HG02759 (cell line): ENCODE measurements around the gene METTL8.
A peak's percentile ranks its signal among the peaks of the same experiment; 100 is the strongest.

Experiments used
- ATAC-seq: cut with Tn5 transposase; IDR thresholded peaks from one replicate; pipeline ENCODE4 v1.9.1; 2021; ENCODE audit warnings: mild to moderate bottlenecking, moderate library complexity; ENCODE audit not compliant: unreplicated experiment

METTL8 gene

DNA sequence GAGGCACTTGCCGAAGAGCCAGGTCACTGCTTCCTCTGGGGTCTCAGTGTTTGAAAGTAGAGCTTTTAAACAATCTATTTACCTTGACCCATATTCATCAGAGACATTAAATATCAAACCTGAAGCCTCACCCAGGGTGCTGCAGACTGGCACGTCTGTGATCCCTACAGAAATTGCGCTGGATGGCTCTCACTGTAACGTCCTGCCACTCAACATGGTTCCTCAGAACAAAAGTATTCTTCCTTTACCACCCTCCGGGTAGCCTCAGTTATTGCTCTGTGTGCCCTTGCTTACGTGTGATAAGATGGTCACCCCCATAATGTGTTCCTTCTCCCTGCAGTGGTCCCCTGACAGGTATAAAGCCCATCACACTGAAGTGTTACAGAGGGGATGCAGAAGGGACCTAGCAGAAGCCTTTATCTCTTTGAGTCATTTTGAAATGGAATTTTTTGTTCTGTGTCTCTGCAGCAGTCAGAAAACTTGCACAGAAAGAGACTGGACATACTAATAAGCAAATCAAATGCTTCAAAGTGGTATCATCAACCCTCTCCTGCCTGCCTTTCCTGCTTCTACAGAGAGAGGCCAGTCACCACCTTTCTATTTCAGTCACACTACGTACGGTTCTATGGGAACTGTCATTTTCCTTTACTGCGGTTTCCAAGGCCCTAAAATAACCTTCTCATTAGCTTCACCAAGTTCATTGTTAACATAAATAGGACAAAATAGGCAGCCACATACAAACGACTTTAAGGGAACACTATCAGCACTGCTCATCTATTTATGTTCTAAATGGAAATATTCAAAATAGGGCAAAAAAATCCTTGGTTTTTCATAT is 86.8 kb downstream of the METTL8 start:
- no peak for ATAC-seq

GRCh38 chr2:171345971-171346722 is 87.6 kb downstream of the METTL8 start:
- ATAC-seq: no peak

DNA sequence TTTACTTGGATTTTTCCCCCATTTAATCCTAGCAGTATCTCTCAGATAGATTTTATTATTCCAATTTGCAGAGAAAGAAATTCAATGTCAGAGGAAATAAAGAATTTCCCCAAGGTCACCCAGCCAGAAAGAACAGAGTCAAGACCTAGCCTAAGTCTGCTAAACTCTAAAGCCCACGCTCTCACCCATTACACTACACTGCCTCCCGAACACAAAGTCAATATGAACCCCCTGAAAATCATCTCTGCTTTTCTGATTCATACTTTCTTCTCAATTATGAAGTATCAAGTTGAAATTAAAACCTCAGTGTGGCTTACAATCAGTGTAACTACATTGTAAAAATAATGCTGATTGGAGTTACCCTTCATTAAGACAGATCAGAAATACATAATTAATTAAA is 89.6 kb downstream of the METTL8 start:
- ATAC-seq: no peak

GRCh38 chr2:171342067-171342413 is 91.8 kb downstream of the METTL8 start:
- no peak for ATAC-seq

DNA sequence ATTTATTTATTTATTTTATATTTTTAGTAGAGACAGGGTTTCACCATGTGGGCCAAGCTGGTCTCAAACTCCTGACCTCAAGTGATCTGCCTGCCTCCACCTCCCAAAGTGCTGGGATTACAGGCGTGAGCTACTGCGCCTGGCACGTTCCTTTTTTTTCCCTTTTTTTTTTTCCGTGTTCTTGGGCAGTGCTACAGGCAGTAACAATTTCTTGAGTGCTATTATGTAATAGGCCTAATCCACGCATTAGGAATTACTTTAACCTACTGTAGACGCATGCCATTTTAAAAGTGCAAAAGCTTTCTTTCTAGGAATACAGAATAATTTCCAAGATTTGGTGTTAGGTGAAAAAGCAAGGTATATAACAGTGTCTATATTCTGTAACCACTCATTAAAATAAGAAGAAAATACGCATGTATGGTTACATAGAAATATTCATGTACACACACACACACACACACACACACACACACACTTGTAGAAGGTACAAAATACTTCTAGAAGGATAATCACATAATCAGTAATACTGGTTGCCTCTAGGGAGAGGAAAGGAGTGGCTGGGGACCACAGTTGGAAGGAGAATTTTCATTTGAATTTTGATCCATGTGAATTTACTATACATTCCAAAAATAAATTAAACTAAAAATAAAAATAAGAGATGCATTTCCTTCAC is 92.3 kb downstream of the METTL8 start:
- no peak for ATAC-seq

DNA sequence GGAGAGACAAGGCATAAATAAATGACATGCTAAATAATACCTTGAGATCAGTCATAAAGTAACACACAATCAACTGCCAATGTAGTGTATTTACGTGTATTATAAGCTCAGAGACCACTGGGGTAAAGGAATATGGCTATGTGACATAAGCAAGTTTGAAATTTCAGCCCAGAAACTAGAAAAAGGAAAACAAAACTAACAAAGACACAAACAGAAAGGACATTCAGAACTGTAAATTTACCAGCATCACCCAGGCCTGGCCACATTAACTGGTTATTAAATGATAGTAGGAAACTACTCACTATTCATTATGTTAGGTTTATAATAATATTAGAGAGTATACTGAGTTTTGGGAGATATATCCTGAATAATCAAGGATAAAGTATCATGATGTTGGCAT is 98.8 kb downstream of the METTL8 start:
- ATAC-seq: no peak

DNA sequence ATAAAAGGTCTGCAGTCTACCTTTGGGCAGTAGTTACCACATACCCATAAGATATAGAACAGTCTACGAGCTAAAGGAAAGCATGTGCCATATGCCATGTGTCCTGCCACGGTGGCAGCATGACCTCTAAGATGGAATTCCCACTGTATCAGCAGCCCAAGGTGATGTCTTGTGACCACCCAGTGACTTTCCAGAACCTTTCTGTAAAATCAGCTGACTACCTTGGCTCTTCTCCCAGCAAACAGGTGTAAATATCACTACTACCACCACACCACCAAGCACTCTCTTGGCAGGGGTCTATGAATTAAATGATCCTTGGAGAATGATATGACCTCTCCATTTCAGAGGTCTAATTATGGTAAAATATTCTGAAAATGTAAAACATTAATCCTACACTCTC is 99.6 kb downstream of the METTL8 start:
- no peak for ATAC-seq

DNA sequence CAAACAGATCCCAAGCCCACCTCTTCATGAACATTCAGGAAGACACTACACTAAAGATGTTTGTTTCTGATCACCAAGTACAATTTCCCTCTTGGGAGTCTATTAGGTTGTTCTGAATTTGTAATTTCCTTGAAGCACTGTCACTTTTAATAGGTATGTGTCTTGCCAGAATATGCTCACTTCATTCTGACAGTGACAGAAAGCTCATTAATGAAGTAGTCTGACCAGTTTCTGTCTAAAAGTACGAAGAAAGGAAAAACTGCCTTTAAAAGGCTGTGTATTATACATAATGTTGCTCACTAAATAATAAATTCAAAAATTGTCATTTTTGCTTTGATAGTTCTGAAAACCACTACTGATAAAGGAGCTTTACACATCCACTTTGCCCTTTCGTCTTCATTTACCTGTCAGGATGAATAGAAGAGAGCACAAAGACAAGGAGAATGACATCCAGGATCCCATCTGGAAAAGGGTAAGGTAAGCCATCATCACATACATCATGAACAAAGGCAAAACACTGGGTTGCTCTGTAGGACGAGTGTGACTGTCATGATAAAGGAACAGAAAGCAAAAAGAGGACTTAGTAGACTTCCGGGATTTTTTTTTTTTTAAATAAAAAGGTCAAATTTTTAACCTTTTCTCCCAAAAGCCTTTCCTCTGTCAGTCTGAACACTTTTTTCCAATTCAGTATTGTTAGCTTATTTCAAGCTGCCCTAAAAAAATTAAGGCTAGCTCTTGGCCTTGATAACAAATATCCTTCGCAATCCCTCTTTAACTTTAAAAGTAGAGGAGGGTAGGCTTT is 103.4 kb downstream of the METTL8 start:
- no peak for ATAC-seq

GRCh38 chr2:171327043-171327496 is 106.7 kb downstream of the METTL8 start:
- no peak for ATAC-seq

- peak; percentile 40 for ATAC-seq
Observed at GRCh38 chr2:171325886-171326585, 107.8 kb downstream of the METTL8 start.

- no peak for ATAC-seq
Observed at GRCh38 chr2:171323971-171324528, 109.7 kb downstream of the METTL8 start.

- ATAC-seq: no peak
Observed at GRCh38 chr2:171322928-171323327, 110.9 kb downstream of the METTL8 start.

DNA sequence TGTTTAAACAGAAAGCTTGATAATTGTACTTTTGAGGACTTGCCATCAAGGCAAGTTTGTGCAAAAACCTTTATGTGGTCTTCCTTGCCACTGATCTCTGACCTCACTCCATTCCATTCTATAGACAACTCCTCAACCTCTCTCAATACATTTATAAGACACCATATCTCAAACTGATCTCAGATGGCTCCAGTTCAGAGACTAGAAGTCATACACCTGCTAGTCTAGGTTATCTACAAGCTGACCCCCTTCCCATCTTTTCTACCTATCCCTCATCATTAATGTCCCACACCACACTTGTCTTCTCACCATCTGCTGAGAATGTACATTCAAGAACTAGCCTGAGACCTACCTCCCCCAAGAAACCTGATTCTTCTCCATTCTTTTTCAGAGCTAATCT is 113.1 kb downstream of the METTL8 start:
- no peak for ATAC-seq

DNA sequence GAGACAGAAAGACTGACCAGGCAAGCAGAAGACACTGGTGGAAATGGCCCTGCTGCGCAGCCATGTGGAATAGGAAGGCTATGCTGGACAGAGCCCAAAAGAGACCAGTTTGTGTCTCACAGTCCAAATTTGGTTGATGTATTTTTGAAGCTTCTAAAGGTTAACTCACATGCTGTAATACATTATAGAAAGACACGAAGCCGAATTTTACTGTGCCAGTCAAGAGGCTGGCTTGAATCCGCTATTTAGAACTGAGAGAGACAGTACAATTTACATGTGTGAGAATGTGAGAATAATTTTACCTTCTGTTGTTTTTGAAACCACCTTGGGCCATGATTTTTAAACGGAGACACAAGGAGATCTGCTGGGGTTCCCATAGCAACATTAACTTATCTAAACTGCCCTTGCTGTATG is 113.6 kb downstream of the METTL8 start:
- ATAC-seq: peak; percentile 24

GRCh38 chr2:171319164-171319810 is 114.5 kb downstream of the METTL8 start:
- peak; percentile 59 for ATAC-seq

DNA sequence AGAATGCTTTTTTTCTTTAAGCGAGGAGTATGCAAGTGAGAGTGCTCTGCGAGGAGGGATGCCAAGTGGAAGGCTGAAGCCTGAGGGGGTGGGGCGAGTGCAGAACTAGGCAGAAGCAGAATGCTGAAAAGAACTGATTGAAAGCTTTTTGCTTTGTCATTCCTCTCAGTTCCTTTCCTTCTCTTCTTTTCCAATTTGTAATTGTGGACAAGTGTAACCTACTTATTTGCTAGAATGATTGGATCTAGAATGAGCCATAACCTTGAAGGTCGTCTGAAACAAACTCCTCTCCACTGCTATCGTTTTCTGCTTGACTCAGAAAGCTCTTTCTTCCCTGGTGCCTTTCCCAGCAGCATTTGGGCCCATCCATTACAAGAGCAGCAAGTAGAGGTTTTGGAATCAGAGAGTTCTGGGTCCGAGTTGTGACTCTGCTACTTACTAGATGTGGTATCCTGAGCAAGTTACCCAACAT is 115.3 kb downstream of the METTL8 start:
- ATAC-seq: no peak

DNA sequence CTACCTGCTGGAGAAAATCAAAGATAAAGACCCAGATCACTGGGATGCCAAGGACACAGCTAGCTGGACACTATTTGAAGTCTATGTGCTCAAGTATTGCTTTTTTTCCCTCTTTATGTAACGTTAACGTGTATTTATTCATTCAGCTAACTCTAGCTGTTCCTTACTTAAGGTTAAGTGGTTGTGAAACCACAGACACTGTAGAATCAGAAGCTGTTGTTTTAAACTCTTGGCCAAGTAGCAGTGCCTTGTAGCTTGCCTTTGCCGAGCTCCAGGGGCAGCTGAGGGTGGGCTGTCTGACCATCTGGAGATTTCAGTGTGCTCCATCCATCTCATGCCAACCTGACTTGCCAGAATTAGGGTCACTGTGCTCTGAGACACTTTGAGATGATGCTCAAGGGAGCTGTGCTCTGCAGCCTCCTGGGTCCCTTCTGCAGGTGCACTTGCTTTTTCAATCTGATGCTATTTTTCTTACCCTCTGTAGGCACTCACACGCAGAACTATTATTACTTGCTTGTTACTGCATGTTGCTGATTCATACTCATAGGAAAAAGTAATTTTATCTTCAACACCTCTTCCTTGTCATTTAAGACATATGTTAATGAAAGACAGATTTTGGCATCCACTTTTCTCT is 116.2 kb downstream of the METTL8 start:
- peak; percentile 46 for ATAC-seq

DNA sequence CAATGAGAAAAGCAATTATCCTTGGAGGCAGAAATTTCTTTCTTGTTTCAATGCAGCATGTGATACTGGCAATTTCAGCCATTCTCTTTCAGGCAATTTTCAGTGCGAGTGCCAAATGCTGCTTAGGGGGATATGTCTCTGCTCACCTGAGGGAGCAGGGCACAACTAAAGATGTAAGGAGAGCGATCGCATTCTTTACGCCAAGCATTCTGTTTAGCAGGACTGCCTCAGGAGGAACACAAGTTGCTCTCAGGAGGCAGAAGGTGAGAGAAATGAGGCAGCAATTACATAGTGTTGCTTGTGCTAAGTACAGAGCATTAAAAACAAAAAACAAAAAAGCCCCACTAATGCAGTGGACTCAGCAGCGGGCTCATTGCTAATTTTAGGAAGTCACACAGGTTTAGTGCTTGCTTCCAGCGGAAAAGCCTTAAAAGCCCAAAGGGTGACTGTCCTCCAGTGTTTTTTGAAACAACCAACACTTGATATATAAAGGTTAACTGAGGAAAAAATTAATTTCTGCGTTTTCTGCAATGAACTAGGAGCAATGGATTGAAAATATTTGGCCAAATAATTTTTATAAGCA is 116.9 kb downstream of the METTL8 start:
- no peak for ATAC-seq
